RWPE1 (cell line): ENCODE results near the gene HHLA2.

Experiments
- CTCF ChIA-PET: fragments of 350-600 bp; sonication (Branson Sonifier 250); formaldehyde crosslinking; extraction: SDS; loops from one replicate; lab custom pipeline; 2021; lab: Yijun Ruan, JAX
- POLR2A ChIA-PET: fragments of 400-600 bp; formaldehyde crosslinking; extraction: SDS; loops from one replicate; lab custom pipeline; 2020; ENCODE audit warnings: antibody characterized with exemption; ENCODE audit not compliant: low non-redundant PET; lab: Yijun Ruan, JAX
- DNase-seq: peaks from one replicate; pipeline ENCODE4 v3.0.0; 2012; ENCODE audit warnings: low spot score
- H3K27ac ChIP-seq: fragments of 450-650 bp; 2 replicates; pipeline ENCODE4 v1.5.1; 2017
- CTCF ChIP-seq: fragments of 450-650 bp; conservative IDR thresholded peaks from 2 replicates; pipeline ENCODE4 v1.5.1; 2017; ENCODE audit warnings: low read depth, mild to moderate bottlenecking

The HHLA2 gene

GRCh38 chr3:108297647-108298046, 1.3 kb downstream of the HHLA2 start:
- DNase-seq, result no peak
- CTCF ChIA-PET, result no interaction called here
- POLR2A ChIA-PET, result no interaction called here
- no peak for TF ChIP-seq CTCF
- no peak overlapping the region for H3K27ac ChIP-seq

DNA sequence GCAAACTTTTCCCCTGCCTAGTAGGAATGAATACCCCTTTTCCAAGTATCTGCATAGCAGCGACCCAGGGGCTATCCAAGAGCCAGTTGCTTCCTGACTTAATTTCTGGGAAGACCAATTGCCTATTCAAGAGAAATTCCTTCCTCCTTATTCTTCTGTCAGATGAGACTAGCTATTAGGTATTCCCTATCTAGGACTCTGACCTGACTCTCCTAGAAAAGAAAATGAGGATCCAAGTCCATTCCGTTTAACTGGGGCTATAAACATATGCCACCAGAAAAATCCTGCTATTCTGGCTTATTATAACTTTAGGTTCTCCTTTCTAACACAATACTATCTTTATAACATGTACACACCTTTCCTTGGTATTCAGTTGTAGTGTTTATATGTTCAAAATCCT, 1.7 kb downstream of the HHLA2 start:
- ChIA-PET CTCF (no interaction called here), POLR2A (no interaction called here)
- TF ChIP-seq CTCF, result no peak
- H3K27ac ChIP-seq, result no peak overlapping the region
- no peak for DNase-seq

- no peak for TF ChIP-seq CTCF
- POLR2A ChIA-PET, result no interaction called here
- CTCF ChIA-PET, result no interaction called here
- no peak for DNase-seq
- no peak overlapping the region for H3K27ac ChIP-seq
These were observed 3.9 kb downstream of the HHLA2 start for GRCh38 chr3:108300103-108300849.

- CTCF ChIA-PET, result no interaction called here
- DNase-seq, result no peak
- POLR2A ChIA-PET, result no interaction called here
- no peak for TF ChIP-seq CTCF
- no peak overlapping the region for H3K27ac ChIP-seq
These were observed 5.5 kb downstream of the HHLA2 start for GRCh38 chr3:108301695-108302404.

DNA sequence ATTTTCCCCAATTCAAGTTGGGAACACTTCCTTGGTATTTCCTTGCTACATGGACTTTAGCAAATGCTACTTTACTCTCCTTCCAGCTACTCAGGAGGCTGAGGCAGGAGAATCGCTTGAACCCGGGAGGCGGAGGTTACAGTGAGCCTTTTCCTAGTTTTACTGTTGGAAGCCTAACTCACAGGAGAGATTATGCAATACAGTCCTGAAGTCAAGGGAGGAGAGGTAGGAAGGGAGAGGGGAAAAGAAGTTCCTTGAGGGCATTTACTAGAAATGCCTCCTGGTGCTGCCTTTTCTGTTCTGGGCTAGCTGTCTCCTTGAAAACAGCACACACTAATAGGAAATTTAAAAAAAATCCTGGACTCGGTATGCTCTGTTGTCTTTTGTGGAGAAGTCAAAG, 6.2 kb downstream of the HHLA2 start:
- ChIA-PET CTCF (no interaction called here), POLR2A (no interaction called here)
- no peak for TF ChIP-seq CTCF
- no peak for DNase-seq
- no peak overlapping the region for H3K27ac ChIP-seq

DNA sequence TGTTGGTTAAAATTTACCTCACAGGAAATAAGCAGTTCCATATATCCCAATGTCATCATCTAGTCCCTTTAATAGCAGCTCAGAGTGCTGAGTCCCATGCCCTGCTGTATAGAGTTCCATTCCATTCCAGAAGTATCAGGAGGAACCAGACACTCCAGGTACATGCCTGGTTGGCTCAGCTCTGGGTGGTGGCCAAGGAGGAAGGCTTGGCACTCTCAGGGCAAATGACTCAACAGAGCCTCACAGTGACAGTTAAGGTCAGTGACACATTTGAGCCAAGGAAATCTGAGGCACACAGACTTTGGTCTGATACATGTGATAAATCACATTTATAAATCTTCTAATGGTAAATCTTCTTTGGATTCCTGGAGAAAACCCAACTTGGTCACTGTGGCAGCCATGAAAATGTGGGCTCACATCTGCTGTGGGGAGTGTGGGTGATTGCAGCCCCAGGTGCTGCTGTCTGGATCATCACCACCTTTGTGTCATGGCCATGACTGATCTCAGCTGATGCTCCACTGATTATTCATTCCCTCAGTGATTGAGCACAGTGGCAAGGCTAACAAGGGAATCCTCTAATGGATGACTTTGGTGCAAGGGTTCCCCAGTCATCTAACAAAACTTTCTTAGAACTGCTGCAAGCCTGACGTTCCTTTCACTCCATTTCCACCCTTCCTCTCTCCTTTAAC, 9.3 kb downstream of the HHLA2 start:
- POLR2A ChIA-PET, result no interaction called here
- H3K27ac ChIP-seq, result no peak overlapping the region
- CTCF ChIA-PET, result interaction anchor here (0.6 kb wide), 1 partner anchor 18 kb away, joined by 3 read pairs; no protein-coding TSS in a partner anchor
- no peak for TF ChIP-seq CTCF
- DNase-seq, result no peak
